HepG2 (cell line): Measurements from ENCODE around the gene UTP4. TPM values are rescaled to one million over a fixed set of nuclear protein-coding genes. Genes with fewer than 3 reads are reported as not detected.
A peak's percentile ranks its signal among the peaks of the same experiment; 100 is the strongest.

Experiments
- ARID5B ChIP-seq: IDR thresholded peaks from 2 replicates; pipeline ENCODE4 v1.4.0; 2020; ENCODE audit warnings: mild to moderate bottlenecking, missing genetic modification reagents
- DPF2 ChIP-seq: sonication (generic); formaldehyde crosslinking; IDR thresholded peaks from 2 replicates; pipeline ENCODE4 v1.4.0; 2020; ENCODE audit warnings: mild to moderate bottlenecking, low read depth, missing genetic modification reagents, borderline replicate concordance
- ELF1 ChIP-seq: sonication (generic); formaldehyde crosslinking; IDR thresholded peaks from 2 replicates; pipeline ENCODE4 v1.4.0; 2020; ENCODE audit warnings: missing genetic modification reagents
- FOSL2 ChIP-seq: sonication (generic); formaldehyde crosslinking; IDR thresholded peaks from 2 replicates; pipeline ENCODE4 v1.4.0; 2020; ENCODE audit warnings: missing genetic modification reagents
- MAFG ChIP-seq: sonication (generic); formaldehyde crosslinking; IDR thresholded peaks from 2 replicates; pipeline ENCODE4 v1.5.1; 2020; ENCODE audit warnings: mild to moderate bottlenecking, missing genetic modification reagents
- MAX ChIP-seq: IDR thresholded peaks from 2 replicates; pipeline ENCODE4 v1.6.1; 2012; ENCODE audit warnings: inconsistent platforms
- NR2F2 ChIP-seq: IDR thresholded peaks from 2 replicates; pipeline ENCODE4 v1.6.1; 2012; ENCODE audit warnings: low read depth, inconsistent platforms, borderline replicate concordance
- NR2F6 ChIP-seq, 2 experiments: IDR thresholded peaks; 2 replicates each; pipeline ENCODE4 v1.6.1; 2016; ENCODE audit warnings: antibody characterized with exemption in 1 of 2, mild to moderate bottlenecking in 1 of 2
- PRDM15 ChIP-seq: sonication (generic); formaldehyde crosslinking; IDR thresholded peaks from 2 replicates; pipeline ENCODE4 v1.4.0; 2020; ENCODE audit warnings: missing genetic modification reagents
- RXRB ChIP-seq: IDR thresholded peaks from 2 replicates; pipeline ENCODE4 v1.6.1; 2016; ENCODE audit warnings: borderline replicate concordance, missing genetic modification reagents, missing compliant biosample characterization
- STAG1 ChIP-seq: sonication (generic); formaldehyde crosslinking; IDR thresholded peaks from 2 replicates; pipeline ENCODE4 v1.4.0; 2020; ENCODE audit warnings: missing genetic modification reagents
- TCF12 ChIP-seq, 2 experiments: fragments of 450-650 bp in 1 of 2; sonication (generic) in 1 of 2; formaldehyde crosslinking in 1 of 2; IDR thresholded peaks; 2 replicates each; pipeline versions ENCODE4 v1.6.1 to v1.8.0; 2017 to 2022; ENCODE audit warnings: antibody characterized with exemption in 1 of 2, mild to moderate bottlenecking in 1 of 2, missing genetic modification reagents in 1 of 2, moderate library complexity in 1 of 2
- TFE3 ChIP-seq: IDR thresholded peaks from 2 replicates; pipeline ENCODE4 v1.6.1; 2016
- ZBTB7A ChIP-seq: sonication (generic); formaldehyde crosslinking; IDR thresholded peaks from 2 replicates; pipeline ENCODE4 v1.8.0; 2022; ENCODE audit warnings: mild to moderate bottlenecking, missing genetic modification reagents
- ZNF235 ChIP-seq: sonication (generic); formaldehyde crosslinking; IDR thresholded peaks from 2 replicates; pipeline ENCODE4 v1.8.1; 2023; ENCODE audit warnings: mild to moderate bottlenecking, missing genetic modification reagents, borderline replicate concordance
- ZNF292 ChIP-seq: sonication (generic); formaldehyde crosslinking; IDR thresholded peaks from 2 replicates; pipeline ENCODE4 v1.8.1; 2022; ENCODE audit warnings: mild to moderate bottlenecking, low read depth, missing genetic modification reagents, borderline replicate concordance
- ZNF446 ChIP-seq: sonication (generic); formaldehyde crosslinking; IDR thresholded peaks from 2 replicates; pipeline ENCODE4 v1.5.0; 2020; ENCODE audit warnings: mild to moderate bottlenecking, missing genetic modification reagents
- ZNF589 ChIP-seq: sonication (generic); formaldehyde crosslinking; conservative IDR thresholded peaks from 2 replicates; pipeline ENCODE4 v1.8.0; 2022; ENCODE audit warnings: mild to moderate bottlenecking, moderate library complexity, missing genetic modification reagents
- ZNF749 ChIP-seq: sonication (generic); formaldehyde crosslinking; IDR thresholded peaks from 2 replicates; pipeline ENCODE4 v1.8.0; 2022; ENCODE audit warnings: mild to moderate bottlenecking, missing genetic modification reagents, moderate library complexity, borderline replicate concordance
- ZNF761 ChIP-seq: sonication (generic); formaldehyde crosslinking; conservative IDR thresholded peaks from 2 replicates; pipeline ENCODE4 v1.4.0; 2020; ENCODE audit warnings: mild to moderate bottlenecking, missing genetic modification reagents
- polyA plus RNA-seq, 8 experiments: library from polyadenylated mRNA; depleted of rRNA in 3 of 8; stranded (reverse) in 7 of 8; unstranded in 1 of 8; fragments of >200 nt; fragmentation: Illumina TruSeq in 4 of 8; extraction: Trizol in 4 of 8; gene quantifications; 2 replicates each; pipeline versions ENCODE4 v1.2.1 to v1.2.3, GENCODE V29; 2011 to 2016; ENCODE audit warnings: low read depth in 4 of 8, missing spikeins in 1 of 8, mixed read lengths in 1 of 8; ENCODE audit not compliant: insufficient read depth in 1 of 8
- total RNA-seq, 5 experiments: library from RNA; depleted of rRNA; stranded (reverse); fragments of >200 nt; fragmentation: Illumina TruSeq; extraction: Trizol; gene quantifications; 2 replicates each; pipeline ENCODE4 v1.2.3, GENCODE V29; 2016; ENCODE audit warnings: low read depth in 1 of 5

UTP4 gene
- total and polyA plus RNA-seq, 2 of the 13 experiments (the other 11 are each of a cell fraction or from before 2014, with no cell fraction given): 30.0 to 85.8 TPM

GRCh38 chr16:69089091-69089910 lies 43.1 kb upstream of the UTP4 start (continued):
- TF ChIP-seq ZNF292 (CRISPR knock-in tag): peak; percentile 98
- TF ChIP-seq RXRB: peak; percentile 15; the same call in 1 of the 2 replicates
- TF ChIP-seq NR2F2: 0 out of 2 replicates have a peak, but pooled peaks have one; percentile 19
- no peak for TF ChIP-seq ZNF749
- TF ChIP-seq TFE3 (CRISPR knock-in tag): peak; percentile 58
- TF ChIP-seq NR2F6 (IDR thresholded peaks at IDR 0.05): 0 out of 2 replicates have a peak, but pooled peaks have one; percentile 31
- peak; percentile 40 for TF ChIP-seq NR2F6 (CRISPR knock-in tag; IDR thresholded peaks at IDR 0.05)
- TF ChIP-seq STAG1 (CRISPR knock-in tag): peak; percentile 23
- TF ChIP-seq FOSL2: peak; percentile 88
- TF ChIP-seq ZNF446: no peak
- TF ChIP-seq ZNF761 (CRISPR knock-in tag): no peak
- peak; percentile 46 for TF ChIP-seq ARID5B (CRISPR knock-in tag)
- 0 out of 2 replicates have a peak, but pooled peaks have one; percentile 8 for TF ChIP-seq ZNF235
- no peak for TF ChIP-seq TCF12 (IDR thresholded peaks at IDR 0.05)
- TF ChIP-seq TCF12 (CRISPR knock-in tag; IDR thresholded peaks at IDR 0.05): no peak
- 0 out of 2 replicates have a peak, but pooled peaks have one; percentile 15 for TF ChIP-seq ZNF589 (CRISPR knock-in tag)
- no peak for TF ChIP-seq PRDM15
- peak; percentile 71 for TF ChIP-seq ZBTB7A (CRISPR knock-in tag)
- no peak; the same call in 1 of the 2 replicates for TF ChIP-seq ELF1 (CRISPR knock-in tag)
- no peak for TF ChIP-seq DPF2
- no peak for TF ChIP-seq MAFG (CRISPR knock-in tag)
- peak; percentile 90 for TF ChIP-seq MAX
